ENCODE results near the gene WDR86.
A peak's percentile ranks its signal among the peaks of the same experiment; 100 is the strongest.

The WDR86 gene

DNA sequence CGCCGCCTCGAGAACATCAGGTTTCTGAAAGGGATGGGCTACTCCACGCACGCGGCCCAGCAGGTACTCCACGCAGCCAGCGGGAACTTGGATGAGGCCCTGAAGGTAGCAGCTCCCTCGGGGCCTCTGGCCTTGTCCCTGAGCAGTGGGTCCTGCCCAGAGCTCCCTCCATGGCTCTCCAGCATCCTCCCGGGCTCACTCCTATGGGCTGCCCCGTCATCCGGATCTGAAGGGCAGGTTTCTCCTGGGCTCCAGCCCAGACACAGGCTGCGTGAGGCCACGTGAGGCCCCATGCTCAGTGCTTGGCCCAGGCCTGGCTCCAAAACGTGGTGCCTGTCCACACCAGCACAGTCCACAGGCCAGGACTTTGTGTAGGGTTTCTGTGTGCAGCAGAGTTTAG, 35.7 kb downstream of the WDR86 start:
- DNase-seq (ENCODE audit: low spot score): no peak
- TF ChIP-seq, protein P1, sequence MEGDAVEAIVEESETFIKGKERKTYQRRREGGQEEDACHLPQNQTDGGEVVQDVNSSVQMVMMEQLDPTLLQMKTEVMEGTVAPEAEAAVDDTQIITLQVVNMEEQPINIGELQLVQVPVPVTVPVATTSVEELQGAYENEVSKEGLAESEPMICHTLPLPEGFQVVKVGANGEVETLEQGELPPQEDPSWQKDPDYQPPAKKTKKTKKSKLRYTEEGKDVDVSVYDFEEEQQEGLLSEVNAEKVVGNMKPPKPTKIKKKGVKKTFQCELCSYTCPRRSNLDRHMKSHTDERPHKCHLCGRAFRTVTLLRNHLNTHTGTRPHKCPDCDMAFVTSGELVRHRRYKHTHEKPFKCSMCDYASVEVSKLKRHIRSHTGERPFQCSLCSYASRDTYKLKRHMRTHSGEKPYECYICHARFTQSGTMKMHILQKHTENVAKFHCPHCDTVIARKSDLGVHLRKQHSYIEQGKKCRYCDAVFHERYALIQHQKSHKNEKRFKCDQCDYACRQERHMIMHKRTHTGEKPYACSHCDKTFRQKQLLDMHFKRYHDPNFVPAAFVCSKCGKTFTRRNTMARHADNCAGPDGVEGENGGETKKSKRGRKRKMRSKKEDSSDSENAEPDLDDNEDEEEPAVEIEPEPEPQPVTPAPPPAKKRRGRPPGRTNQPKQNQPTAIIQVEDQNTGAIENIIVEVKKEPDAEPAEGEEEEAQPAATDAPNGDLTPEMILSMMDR (IDR thresholded peaks at IDR 0.05; ENCODE audit: extremely low read depth, missing control alignments): no peak

DNA sequence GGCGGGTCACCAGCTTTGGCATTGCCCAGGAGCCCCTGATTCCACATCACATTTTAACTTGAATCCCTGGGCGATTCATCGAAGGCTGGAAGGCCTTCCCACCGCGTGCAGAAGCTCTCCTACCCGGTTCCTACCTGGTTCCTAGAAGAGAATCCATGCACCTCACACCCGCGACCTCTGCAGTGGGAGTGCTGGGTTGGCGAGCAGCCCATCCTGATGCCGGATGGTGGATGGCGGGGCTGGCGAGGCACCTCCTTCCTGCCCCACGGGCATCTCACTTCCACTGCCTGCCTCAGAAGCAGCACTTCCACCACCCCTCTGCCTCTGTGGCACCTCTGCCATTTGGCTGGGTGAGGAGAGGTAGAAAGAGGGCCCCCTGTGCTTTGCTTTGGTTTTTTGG, 36.2 kb downstream of the WDR86 start:
- DNase-seq (ENCODE audit: low spot score): no peak
- TF ChIP-seq, protein P1 (IDR thresholded peaks at IDR 0.05; ENCODE audit: extremely low read depth, missing control alignments): no peak

DNA sequence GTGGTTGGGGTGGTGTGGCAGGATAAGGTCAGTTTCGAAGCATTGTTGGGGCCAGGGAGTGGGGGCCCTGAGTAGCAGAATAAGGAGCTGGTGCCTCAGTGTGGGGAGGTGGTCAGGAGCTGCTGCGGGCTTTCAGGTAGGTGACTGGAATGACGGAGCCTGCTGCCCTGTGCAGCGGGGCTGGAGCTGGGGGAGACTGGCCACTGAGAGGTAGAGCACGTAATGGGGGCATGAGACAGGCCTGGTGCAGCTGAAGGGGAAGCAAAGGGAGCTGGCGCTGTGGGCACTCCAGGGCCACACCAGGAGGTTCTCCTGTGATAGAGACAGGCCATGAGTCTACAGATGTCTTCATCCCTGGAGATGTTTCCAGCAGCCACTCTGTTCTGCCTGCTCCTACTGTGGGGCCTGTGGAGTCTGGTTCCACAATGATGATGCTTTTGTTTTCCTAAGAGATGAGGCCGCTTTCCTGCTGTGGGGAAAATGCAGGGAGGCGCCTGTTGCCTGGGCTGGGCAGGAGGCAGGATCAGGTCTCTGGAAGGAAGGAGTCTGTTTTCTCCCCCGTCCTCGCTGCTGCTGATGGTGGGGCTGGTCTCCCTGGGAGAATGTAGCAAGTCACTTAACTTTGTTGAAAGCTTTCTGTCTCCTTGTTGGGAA, 37.1 kb downstream of the WDR86 start:
- no peak for DNase-seq (ENCODE audit: low spot score)
- TF ChIP-seq, protein P1 (IDR thresholded peaks at IDR 0.05; ENCODE audit: extremely low read depth, missing control alignments): no peak

DNA sequence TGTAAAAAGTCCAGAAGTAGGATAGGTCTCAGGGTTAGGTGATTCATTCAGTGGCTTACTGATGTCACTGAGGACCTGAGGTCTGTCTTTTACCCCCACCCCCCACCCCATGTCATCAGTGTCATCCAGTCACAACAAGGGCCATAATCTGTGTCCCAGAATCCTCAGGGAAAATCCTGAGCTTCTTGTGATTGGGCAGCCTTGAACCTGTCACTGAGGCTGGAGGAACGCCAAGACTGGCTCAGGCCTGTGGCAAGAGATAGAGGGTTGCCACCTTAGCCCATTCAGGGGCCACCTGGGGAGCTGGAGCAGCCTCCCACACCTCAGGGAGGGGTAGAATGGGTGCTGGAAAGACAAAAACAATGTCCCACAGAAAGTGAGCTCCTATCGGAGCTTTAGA, 38.6 kb downstream of the WDR86 start:
- DNase-seq (ENCODE audit: low spot score): no peak
- TF ChIP-seq, protein P1 (IDR thresholded peaks at IDR 0.05; ENCODE audit: extremely low read depth, missing control alignments): no peak

DNA sequence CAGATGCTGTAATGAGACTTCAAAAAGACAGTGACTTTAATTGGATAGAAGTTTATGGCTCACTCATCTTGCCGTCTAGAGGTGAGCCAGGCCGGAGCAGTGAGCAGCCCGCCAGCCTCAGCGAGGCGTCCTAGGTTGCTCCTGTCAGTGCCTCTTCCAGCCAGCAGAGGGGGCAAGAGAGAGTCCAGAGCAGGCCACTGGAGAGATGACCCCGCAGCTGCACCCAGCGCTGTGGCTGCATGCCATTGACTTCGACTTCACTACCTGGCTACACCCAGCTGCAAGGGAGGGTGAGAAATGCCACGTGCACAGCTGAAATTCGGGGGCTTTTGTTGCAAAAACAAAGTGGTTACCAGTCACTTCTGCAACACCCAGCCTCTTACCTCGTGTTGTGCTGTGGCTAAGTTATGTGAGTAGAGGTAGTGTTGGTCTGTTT, 41.7 kb downstream of the WDR86 start:
- TF ChIP-seq, protein P1 (IDR thresholded peaks at IDR 0.05; ENCODE audit: extremely low read depth, missing control alignments): peak; percentile 81
- DNase-seq (ENCODE audit: low spot score): peak; percentile 84

DNA sequence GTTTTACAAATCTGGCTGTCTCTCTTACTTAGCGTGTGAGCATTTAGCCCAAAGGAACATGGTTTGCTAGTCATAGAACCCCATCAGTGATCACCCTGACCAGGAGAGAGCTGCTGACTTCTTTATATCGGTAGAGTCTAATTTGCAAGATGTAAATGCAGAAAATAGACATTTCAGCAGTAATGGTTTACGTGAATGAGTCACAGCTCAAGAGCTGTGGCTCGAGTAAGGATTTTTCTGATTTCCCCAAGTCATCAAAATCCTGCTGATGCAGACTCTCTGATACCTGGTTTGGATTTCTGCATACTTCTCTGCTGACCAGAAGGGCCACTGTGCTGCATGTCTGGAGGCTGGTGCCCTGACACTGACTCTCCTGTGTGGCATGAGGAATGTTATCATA, 42.6 kb downstream of the WDR86 start:
- DNase-seq (ENCODE audit: low spot score): no peak
- TF ChIP-seq, protein P1 (IDR thresholded peaks at IDR 0.05; ENCODE audit: extremely low read depth, missing control alignments): no peak

DNA sequence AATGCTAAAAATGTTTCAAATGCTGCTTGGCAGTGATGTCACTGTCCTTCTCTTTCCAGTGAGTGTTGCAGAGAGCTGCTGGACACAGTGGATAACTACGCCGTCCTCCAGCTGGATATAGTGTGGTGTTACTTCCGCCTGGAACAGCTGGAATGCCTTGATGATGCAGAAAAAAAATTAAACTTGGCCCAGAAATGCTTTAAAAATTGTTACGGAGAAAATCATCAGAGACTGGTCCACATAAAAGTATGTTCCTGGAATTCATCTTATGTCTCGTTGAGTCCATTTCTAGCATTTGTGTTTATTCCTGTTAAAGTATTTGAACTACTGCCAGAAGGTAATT, 43.0 kb downstream of the WDR86 start:
- TF ChIP-seq, protein P1 (IDR thresholded peaks at IDR 0.05; ENCODE audit: extremely low read depth, missing control alignments): no peak
- DNase-seq (ENCODE audit: low spot score): no peak

All from GM20000 (cell line).